ENCODE data around the gene DPH6. TPM values are rescaled to one million over a fixed set of nuclear protein-coding genes. Genes with fewer than 3 reads are reported as not detected.

The DPH6 gene
- total RNA-seq, 1 donor from 2014 or later, result 41.1 TPM

DNA sequence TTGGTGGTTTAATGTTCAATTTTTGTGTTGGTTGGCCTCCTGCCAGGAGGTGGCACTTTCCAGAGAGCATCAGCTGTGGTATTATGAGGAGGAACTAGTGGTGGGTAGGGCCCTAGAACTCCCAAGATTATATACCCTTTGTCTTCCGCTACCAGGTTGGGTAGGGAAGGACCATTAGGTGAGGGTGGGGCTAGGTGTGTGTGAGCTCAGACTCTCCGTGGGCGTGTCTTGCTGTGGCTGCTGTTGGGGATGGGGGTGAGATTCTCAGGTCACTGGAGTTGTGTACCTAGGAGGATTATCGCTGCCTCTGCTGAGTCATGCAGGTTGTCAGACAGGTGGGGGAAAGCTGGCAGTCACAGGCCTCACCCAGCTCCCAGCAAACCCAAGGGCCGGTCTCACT, 187.1 kb downstream of the DPH6 start:
- H3K27ac ChIP-seq, result no peak overlapping the region
- H3K9ac ChIP-seq, result no peak overlapping the region
- TF ChIP-seq, protein P1, sequence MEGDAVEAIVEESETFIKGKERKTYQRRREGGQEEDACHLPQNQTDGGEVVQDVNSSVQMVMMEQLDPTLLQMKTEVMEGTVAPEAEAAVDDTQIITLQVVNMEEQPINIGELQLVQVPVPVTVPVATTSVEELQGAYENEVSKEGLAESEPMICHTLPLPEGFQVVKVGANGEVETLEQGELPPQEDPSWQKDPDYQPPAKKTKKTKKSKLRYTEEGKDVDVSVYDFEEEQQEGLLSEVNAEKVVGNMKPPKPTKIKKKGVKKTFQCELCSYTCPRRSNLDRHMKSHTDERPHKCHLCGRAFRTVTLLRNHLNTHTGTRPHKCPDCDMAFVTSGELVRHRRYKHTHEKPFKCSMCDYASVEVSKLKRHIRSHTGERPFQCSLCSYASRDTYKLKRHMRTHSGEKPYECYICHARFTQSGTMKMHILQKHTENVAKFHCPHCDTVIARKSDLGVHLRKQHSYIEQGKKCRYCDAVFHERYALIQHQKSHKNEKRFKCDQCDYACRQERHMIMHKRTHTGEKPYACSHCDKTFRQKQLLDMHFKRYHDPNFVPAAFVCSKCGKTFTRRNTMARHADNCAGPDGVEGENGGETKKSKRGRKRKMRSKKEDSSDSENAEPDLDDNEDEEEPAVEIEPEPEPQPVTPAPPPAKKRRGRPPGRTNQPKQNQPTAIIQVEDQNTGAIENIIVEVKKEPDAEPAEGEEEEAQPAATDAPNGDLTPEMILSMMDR (IDR thresholded peaks at IDR 0.05), result no peak
- TF ChIP-seq EZH2 (IDR thresholded peaks at IDR 0.05) (no peak), EZH2phosphoT487 (IDR thresholded peaks at IDR 0.05) (no peak)
- Mint-ChIP-seq H3K27me3 (ENCODE audit: insufficient read depth, low read depth) (peaks cover 6% of the 10 kb centered on the region), H3K4me1 (no peaks in the 10 kb centered on the region), H3K4me3 (no peak overlapping the region), H3K36me3 (peaks cover 6% of the 10 kb centered on the region), H3K9me3 (peaks cover 50% of the 10 kb centered on the region), H3K27ac (no peak overlapping the region)
- no peak for DNase-seq (ENCODE audit: low spot score)
- no peaks in the 10 kb centered on the region for H3K4me1 ChIP-seq
- no peaks in the 10 kb centered on the region for H4K20me1 ChIP-seq (ENCODE audit: low read depth)
- no peak overlapping the region for H2AFZ ChIP-seq (replicated peaks)
- H3K4me2 ChIP-seq, result no peak overlapping the region
- H3F3A ChIP-seq (ENCODE audit: low read depth), result no peaks in the 10 kb centered on the region
- no peaks in the 10 kb centered on the region for H3K36me3 ChIP-seq
- H3K79me2 ChIP-seq (ENCODE audit: low read depth), result no peaks in the 10 kb centered on the region
- H3K9me3 ChIP-seq (ENCODE audit: low read depth), result no peaks in the 10 kb centered on the region
- no peaks in the 10 kb centered on the region for H3K27me3 ChIP-seq
- no peak overlapping the region for H3K4me3 ChIP-seq

DNA sequence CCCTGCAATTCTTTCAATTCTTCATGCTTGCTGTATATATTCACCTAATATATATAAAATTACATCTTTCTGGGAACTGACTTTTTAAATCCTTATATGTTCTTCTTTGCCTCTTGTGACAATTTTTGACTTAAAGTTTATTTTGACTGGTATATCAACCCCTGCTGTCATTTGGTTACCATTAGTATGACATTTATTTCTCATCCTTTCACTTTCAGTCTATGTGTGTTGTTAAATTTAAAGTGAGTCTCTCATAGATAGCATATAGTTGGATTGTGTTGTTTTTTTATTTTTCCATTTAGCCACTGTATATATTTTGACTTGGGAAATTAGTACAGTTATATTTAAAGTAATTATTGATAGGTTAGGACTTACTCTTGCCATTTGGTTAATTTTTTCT, 194.9 kb downstream of the DPH6 start:
- TF ChIP-seq, protein P1 (IDR thresholded peaks at IDR 0.05), result no peak
- no peak for TF ChIP-seq EZH2 (IDR thresholded peaks at IDR 0.05)
- no peak for TF ChIP-seq EZH2phosphoT487 (IDR thresholded peaks at IDR 0.05)
- Histone ChIP-seq H3K4me3 (no peak overlapping the region), H3K36me3 (no peaks in the 10 kb centered on the region), H3K27me3 (no peaks in the 10 kb centered on the region), H3F3A (ENCODE audit: low read depth) (no peaks in the 10 kb centered on the region), H3K9me3 (ENCODE audit: low read depth) (no peaks in the 10 kb centered on the region), H3K9ac (no peak overlapping the region), H2AFZ (replicated peaks) (no peak overlapping the region), H3K79me2 (ENCODE audit: low read depth) (no peaks in the 10 kb centered on the region), H4K20me1 (ENCODE audit: low read depth) (no peaks in the 10 kb centered on the region), H3K27ac (no peak overlapping the region), H3K4me1 (no peaks in the 10 kb centered on the region), H3K4me2 (no peak overlapping the region)
- Mint-ChIP-seq H3K36me3 (no peaks in the 10 kb centered on the region), H3K27me3 (ENCODE audit: insufficient read depth, low read depth) (peaks cover 4% of the 10 kb centered on the region), H3K27ac (no peak overlapping the region), H3K4me1 (no peaks in the 10 kb centered on the region), H3K4me3 (no peak overlapping the region), H3K9me3 (peaks cover 6% of the 10 kb centered on the region)
- DNase-seq (ENCODE audit: low spot score), result no peak

DNA sequence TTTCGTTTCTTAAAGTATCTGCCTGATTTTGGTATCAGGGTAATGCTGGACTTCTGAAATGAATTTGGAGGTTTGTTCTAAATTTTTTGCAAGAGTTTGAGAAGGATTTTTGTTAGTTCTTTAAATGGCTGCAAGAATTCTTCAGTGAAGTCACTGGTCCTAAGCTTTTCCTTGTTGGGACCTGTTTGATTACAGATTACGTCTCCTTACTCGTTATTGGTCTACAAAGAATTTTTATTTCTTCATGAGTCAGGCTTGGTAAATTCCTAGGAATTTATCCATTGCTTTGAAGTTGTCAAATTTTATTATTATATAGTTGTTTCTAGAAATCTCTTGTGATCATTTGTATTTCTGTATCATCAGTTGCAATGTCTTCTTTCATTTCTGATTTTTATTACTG, 196.0 kb downstream of the DPH6 start:
- Histone ChIP-seq H3K36me3 (no peaks in the 10 kb centered on the region), H3K27ac (no peak overlapping the region), H3K27me3 (no peaks in the 10 kb centered on the region), H2AFZ (replicated peaks) (no peak overlapping the region), H3K9me3 (ENCODE audit: low read depth) (no peaks in the 10 kb centered on the region), H3K4me3 (no peak overlapping the region), H3F3A (ENCODE audit: low read depth) (no peaks in the 10 kb centered on the region), H3K4me1 (no peaks in the 10 kb centered on the region), H4K20me1 (ENCODE audit: low read depth) (no peaks in the 10 kb centered on the region), H3K4me2 (no peak overlapping the region), H3K79me2 (ENCODE audit: low read depth) (no peaks in the 10 kb centered on the region), H3K9ac (no peak overlapping the region)
- no peaks in the 10 kb centered on the region for H3K36me3 Mint-ChIP-seq
- DNase-seq (ENCODE audit: low spot score), result no peak
- no peak overlapping the region for H3K4me3 Mint-ChIP-seq
- no peak for TF ChIP-seq EZH2phosphoT487 (IDR thresholded peaks at IDR 0.05)
- no peak for TF ChIP-seq EZH2 (IDR thresholded peaks at IDR 0.05)
- TF ChIP-seq, protein P1 (IDR thresholded peaks at IDR 0.05), result no peak
- no peaks in the 10 kb centered on the region for H3K9me3 Mint-ChIP-seq
- peaks cover 4% of the 10 kb centered on the region for H3K27me3 Mint-ChIP-seq (ENCODE audit: insufficient read depth, low read depth)
- no peaks in the 10 kb centered on the region for H3K4me1 Mint-ChIP-seq
- H3K27ac Mint-ChIP-seq, result no peak overlapping the region
